ENCODE data around the gene KNDC1. TPM values are rescaled to one million over a fixed set of nuclear protein-coding genes. Genes with fewer than 3 reads are reported as not detected.

KNDC1 gene
- total and polyA plus RNA-seq, 10 donors: 0.05 to 3.5 (median 1.0) TPM

- intact Hi-C loops (cut with DNase I; ENCODE audit: low total_unique reads): no loop called here
- Histone ChIP-seq H3K36me3 (no peaks in the 10 kb centered on the region), H3K4me3 (no peak overlapping the region), H3K4me1 (peaks cover 0 to 11% (median 0%) of the 10 kb centered on the region in 6 donors), H3K27me3 (replicated peaks in 1 of 7) (peaks cover 0 to 72% (median 33%) of the 10 kb centered on the region in 7 donors), H3K9me3 (no peaks in the 10 kb centered on the region), H3K27ac (no peak overlapping the region)
- no peak for TF ChIP-seq POLR2A (IDR thresholded peaks at IDR 0.05)
- TF ChIP-seq CTCF (IDR thresholded peaks at IDR 0.05 in 8 of 11, conservative IDR thresholded peaks at IDR 0.05 in 3 of 11): no peak
- TF ChIP-seq POLR2AphosphoS5 (IDR thresholded peaks at IDR 0.05): no peak
- 74 to 81% (median 77%) methylated on average over 14 to 21 of the region's 21 CpGs for WGBS, 5 donors
- DNase-seq: no peak
Measured at GRCh38 chr10:133249094-133249780, 89.2 kb downstream of the KNDC1 start.

GRCh38 chr10:133249975-133250754 is 90.1 kb downstream of the KNDC1 start:
- Histone ChIP-seq H3K9me3 (no peaks in the 10 kb centered on the region), H3K4me1 (peaks cover 0 to 11% (median 0%) of the 10 kb centered on the region in 6 donors), H3K4me3 (no peak overlapping the region), H3K27me3 (replicated peaks in 1 of 7) (peaks cover 0 to 68% (median 30%) of the 10 kb centered on the region in 7 donors), H3K27ac (no peak overlapping the region), H3K36me3 (no peaks in the 10 kb centered on the region)
- DNase-seq: no peak
- intact Hi-C loops (cut with DNase I; ENCODE audit: low total_unique reads): loop anchor here (10.0 kb wide), 1 partner anchor 105 kb away; no protein-coding TSS in a partner anchor
- TF ChIP-seq CTCF (IDR thresholded peaks at IDR 0.05 in 8 of 11, conservative IDR thresholded peaks at IDR 0.05 in 3 of 11): no peak
- TF ChIP-seq POLR2A (IDR thresholded peaks at IDR 0.05): no peak
- no peak for TF ChIP-seq POLR2AphosphoS5 (IDR thresholded peaks at IDR 0.05)
- 72 to 78% (median 75%) methylated on average over 11 of the region's 11 CpGs for WGBS, 5 donors

- Histone ChIP-seq H3K27me3 (replicated peaks in 1 of 7) (peaks cover 0 to 59% (median 20%) of the 10 kb centered on the region in 7 donors), H3K27ac (no peak overlapping the region), H3K4me3 (no peak overlapping the region), H3K36me3 (no peaks in the 10 kb centered on the region), H3K4me1 (peaks cover 0 to 13% (median 0%) of the 10 kb centered on the region in 6 donors), H3K9me3 (no peaks in the 10 kb centered on the region)
- DNase-seq: no peak
- intact Hi-C loops (cut with DNase I; ENCODE audit: low total_unique reads): loop anchor here (10.0 kb wide), 1 partner anchor 107 kb away; no protein-coding TSS in a partner anchor
- WGBS, 5 donors: 70 to 81% (median 77%) methylated on average over 8 to 28 of the region's 28 CpGs
- TF ChIP-seq CTCF (IDR thresholded peaks at IDR 0.05 in 8 of 11, conservative IDR thresholded peaks at IDR 0.05 in 3 of 11) (no peak), POLR2A (IDR thresholded peaks at IDR 0.05) (no peak), POLR2AphosphoS5 (IDR thresholded peaks at IDR 0.05) (no peak)
Measured at GRCh38 chr10:133251388-133252222, 91.6 kb downstream of the KNDC1 start.
